Activated CD4-positive, alpha-beta T cell treated with anti-CD3 and anti-CD28 coated beads, Interleukin-2, amount 50 U/mL, for 24 hours (primary cell): Measurements from ENCODE around the gene KLF2.
"Not testable (repeated sequence)": the region's sequence is repeated elsewhere in the genome, so short reads cannot be mapped to it uniquely, and the experiment has no call there.

Experiments used
- DNase-seq, 2 donors: peaks; one replicate each; pipeline ENCODE4 v3.0.0-alpha.2; 2020; ENCODE audit warnings: low read depth in 1 of 2, low spot score in 1 of 2

The KLF2 gene

DNA sequence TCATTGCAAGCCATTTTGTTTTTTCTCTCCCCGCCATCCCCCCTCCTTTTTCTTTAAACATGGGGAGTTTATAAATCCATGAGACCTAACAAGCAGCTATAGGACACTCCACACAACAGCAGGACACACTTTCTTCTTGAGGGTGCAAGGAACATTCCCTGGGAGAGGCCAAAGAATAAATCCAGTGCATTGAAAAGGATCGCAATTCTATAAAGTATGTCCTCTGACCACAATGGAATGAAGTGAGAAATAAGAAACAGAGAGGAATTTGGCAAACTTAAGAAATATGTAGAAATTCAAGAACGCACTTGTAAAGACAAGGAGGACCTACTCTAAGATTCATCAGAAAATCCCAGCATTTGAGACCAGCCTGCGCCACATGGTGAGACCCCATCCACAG is 11.9 kb downstream of the KLF2 start:
- no peak for DNase-seq

DNA sequence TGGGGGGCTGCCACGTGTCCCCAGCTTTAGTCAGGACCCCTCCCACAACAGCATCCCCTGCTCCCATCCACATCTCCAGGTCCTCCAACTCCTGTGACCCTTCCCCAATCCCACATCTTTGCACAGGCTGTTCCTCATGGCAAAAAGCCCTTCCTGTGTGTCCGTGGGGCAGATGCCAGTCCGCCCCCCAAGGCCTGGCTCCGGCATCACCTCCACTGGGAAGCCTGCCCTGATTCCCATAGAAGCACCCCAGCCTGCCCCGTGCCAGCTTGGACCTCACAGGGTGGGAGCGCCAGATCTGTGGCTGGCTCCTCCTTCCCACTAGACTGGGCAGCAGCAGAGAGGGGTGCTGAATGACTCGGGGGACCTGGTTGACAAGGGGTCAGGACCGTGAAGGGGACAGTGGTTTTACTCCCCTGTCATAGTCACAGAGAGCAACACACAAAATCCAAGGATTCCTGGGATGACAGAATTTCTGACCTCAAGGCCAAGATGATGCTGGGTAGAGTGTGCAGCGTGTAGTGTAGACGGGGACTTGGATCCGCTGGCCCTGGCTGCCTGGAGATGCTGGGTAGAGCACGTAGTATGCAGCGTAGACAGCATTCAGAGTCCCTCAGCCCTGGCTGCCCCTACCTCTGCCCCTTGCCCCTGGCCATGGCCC is 13.3 kb downstream of the KLF2 start:
- DNase-seq: no peak

DNA sequence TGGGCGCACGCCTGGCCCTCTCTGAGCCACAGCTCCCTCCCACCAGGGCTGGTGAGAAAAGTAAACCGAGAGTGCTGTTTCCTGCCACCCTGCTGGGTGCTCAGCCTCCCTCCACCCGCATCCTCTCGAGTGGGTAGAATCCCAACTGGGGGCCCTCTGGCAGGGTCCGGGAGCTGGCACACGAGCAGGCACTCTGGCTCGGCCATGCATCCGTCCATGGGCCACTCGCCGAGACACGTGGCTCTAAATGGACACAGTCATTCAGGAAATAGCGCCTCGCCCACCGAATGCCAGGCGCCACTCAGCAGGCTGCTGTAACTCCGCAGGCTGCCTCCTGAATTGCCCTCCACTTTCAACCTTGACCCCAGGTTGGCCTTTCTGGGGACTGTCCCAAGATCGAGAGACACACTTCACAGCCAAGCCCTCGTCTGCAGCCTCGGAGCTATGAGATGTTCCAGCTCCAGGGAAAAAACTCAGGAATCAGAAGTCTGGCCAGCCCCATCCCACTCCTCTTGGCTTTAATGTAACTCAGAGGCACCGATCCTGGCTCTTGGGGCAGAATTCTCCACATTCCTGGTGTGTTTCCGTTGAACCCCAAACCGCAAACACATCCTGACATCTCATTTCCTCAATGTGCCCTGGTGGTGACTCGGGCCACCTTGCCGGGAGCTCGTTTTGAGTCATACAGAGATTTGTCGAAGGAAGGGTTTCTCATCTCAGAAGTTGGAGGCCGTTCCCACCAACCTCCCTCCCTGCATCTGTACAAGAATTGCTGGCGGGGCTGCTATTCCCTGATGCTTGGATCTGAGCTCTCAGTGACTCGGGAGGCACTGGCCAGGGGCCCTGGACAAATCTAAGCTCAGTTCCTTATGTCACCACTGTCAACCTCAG is 14.1 kb downstream of the KLF2 start:
- DNase-seq: peak in 1 of 2 donors; percentile 60

DNA sequence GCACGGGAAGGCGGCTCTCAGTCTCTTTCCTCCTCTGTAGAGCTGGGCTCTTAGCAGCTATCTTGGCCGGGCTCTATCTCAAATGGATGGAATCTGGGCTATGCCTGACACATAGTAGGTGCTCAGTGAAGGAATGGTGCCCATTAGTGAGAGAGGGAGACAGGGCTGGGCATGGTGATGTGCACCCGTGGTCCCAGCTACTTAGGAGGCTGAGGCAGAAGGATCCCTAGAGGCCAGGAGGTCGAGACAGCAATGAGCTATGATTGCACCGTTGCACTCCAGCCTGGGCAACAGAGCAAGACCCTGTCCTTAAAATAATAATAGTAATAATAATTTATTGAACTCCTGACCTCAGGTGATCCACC is 14.7 kb downstream of the KLF2 start:
- DNase-seq: no peak

DNA sequence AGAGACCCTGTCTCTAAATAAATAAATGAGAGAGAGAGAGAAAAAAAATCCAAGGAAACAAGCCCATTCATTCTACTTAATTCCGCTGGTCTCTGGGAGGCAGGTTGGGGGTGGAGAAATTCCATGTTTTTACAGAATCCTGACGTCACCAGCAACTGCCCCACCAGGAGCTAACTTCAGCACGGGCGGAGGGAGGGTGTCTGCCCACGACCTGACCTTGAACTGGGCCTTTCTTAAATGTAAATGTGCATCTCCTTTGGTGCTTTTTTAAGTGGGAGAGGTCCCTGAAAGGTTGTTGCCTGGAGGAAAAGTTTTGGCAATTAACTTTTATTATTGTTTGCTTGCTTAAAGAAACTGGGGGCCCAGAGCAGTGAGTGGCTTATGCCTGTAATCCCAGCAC is 15.5 kb downstream of the KLF2 start:
- DNase-seq: no peak

DNA sequence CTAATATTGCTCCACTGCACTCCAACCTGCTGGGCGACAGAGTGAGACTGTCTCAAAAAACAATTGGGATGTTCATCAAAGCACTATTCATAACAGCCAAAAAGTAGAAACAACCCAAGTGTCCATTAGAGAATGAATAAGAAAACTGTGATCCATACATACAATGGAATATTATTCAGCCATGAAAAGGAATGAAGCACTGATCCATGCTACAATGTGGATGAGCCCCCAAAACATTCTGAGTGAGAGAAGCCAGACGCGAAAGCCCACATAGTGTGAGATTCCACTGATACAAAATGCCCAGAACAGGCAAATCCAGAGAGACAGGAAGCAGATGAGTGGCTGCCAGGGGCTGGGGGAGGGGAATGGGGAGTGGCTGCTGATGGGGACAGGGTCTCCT is 16.0 kb downstream of the KLF2 start:
- DNase-seq: no peak

DNA sequence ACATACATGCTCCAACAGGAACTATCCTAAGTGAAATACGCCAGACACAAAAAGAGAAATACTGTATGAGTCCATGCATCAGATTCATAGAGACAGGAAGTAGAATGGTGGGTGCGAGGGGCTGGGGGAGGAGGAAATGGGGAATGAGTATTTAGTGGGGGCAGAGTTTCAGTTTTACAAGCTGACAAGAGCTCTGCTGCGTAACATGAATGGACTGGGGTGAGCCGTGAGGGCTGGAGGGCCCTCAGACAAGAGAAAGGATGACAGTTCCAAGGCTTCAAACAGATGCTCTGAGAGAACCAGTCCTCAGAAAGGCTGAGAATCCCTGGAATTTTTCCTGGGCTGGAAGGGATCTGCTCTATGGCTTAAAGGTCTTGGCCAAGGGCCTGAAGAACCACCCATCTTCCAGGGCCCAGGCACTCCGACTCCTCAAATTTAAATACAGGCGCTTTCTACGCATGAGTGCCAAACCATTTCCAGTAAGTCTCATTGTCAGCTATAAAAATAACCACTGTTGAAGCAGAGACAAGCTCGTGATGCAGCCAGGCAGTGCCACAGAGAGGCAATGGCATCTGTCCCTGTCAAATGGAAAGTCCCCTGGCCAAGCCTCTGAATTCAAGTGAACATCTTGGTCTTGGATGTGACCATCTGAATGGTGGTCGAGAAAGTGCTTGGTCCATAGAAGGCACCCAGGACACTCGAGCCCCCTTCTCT is 17.5 kb downstream of the KLF2 start:
- DNase-seq: no peak

DNA sequence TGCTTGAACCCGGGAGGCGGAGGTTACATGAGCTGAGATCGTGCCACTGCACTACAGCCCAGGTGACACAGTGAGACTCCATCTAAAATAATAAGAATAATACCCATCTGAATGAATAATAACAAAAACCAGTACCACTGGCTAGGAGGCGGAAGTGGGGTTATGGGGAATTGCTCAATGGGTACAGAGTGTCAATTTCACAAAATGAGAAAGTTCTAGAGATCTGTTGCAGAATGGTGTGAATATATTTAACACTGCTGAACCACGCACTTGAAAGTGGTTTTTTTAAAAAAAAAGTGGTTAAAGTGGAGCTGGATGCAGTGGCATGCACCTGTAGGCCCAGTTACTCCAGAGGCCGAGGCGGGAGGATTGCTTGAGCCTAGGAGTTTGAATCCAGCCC is 18.5 kb downstream of the KLF2 start:
- DNase-seq: no peak

DNA sequence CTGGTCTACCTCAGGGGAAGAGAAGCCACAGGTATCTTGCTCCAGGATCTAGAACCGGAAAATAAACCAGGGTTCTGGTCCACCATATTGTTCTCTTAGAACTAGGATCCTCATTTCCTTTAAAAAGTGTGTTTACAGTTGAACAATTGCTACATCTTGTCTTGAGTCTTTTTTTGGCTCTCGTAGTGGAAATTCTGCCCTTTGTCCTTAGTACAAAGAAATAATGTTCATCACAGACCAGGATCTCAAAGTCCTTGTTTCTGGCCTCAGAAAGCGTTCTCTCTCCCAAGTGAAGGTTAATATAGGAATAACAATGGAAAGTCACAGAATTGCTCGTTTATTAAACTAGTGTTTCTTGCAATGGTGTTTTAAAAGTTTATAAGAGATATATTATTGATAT is 20.8 kb downstream of the KLF2 start:
- no peak for DNase-seq

DNA sequence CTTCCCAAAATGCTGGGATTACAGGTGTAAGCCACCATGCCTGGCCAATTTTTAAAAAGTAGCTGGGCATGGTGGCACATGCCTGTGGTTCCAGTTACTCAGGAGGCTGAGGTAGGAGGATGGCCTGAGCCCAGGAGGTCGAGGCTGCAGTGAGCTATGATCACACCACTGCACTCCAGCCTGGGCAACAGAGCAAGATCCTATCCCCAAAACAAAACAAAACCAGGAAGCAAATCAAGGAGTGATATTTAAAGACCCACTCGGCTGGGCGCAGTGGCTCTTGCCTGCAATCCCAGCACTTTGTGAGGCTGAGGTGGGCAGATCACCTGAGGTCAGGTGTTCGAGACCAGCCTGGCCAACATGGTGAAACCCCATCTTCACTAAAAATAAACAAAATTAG is 22.5 kb downstream of the KLF2 start:
- not testable (repeated sequence) for DNase-seq

DNA sequence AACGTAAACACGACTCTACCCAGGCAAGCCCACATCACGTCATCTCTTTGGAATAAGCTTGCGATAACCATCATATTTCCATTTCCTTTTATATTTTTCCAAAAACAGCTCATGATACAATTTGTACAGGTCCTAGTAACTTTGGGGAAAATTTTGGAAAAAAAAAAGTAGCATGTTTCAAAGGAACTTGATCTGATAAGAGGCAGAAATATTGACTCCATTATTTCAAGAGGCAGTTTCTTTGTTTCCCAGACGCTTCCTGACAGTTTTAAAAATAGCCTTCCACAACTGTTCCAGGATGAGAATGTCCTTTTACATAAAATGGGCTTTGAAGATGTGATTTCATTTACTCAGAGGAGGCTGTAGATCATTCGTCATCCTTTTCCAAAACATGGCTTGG is 23.1 kb downstream of the KLF2 start:
- DNase-seq: no peak

DNA sequence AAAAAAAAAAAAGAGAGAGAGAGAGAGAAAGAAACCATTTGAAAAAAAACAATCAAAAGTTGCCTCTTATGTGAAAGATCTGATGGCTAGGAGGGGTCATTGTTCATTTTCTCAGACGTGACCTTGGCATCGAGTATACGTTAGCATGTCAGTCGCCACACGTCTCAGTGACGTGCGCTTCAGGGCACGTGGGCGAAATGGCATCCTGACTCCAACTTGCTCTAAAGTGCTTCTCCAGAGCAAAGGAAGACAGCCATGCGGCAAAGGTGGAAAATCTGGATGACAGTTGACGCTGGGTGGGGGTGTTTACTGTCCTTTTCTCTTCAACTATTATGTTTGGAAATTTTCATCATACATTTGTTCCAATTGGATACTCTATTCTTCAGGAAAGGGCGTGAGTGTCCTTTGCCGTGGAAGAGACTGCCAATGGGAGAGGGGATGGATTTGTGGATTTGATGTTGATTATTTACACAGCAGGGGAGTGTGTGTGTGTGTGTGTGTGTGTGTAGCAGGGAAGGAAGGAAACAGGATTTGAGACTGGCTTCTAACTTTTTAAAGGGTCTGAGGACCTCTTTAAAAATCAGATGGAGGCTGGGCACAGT is 25.0 kb downstream of the KLF2 start:
- DNase-seq: no peak

DNA sequence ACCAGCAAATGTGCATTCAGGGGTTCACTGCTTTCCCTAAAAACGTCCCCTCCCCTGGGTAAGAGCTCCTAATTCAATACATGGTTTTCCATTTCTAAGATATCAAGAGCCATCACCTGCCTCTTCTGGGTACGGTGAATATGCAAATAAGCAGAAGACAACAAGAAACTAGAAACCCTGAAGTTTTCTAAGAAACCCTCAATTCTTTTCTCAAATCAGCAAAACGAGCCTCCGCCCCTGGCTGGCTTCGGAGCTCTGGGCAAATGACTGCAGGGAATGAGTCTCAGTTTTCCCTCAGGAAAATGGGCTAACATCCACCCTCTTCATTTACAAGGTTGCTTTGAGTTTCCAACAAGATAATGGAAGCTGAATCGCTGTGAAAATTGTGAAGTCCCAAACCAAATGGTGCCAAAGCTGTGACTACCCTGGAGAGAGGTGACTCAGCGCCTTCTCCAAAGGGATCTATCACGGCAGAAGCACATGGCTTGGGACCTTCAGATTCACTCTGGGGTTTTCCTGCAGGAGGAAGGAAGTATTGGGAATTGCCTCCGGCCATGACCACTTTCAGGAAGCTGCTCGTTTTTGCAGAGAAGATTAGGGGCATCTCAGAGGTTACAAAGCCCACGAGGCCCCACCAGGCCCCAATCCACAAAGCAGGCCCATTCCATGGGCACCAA is 26.6 kb downstream of the KLF2 start:
- no peak for DNase-seq

DNA sequence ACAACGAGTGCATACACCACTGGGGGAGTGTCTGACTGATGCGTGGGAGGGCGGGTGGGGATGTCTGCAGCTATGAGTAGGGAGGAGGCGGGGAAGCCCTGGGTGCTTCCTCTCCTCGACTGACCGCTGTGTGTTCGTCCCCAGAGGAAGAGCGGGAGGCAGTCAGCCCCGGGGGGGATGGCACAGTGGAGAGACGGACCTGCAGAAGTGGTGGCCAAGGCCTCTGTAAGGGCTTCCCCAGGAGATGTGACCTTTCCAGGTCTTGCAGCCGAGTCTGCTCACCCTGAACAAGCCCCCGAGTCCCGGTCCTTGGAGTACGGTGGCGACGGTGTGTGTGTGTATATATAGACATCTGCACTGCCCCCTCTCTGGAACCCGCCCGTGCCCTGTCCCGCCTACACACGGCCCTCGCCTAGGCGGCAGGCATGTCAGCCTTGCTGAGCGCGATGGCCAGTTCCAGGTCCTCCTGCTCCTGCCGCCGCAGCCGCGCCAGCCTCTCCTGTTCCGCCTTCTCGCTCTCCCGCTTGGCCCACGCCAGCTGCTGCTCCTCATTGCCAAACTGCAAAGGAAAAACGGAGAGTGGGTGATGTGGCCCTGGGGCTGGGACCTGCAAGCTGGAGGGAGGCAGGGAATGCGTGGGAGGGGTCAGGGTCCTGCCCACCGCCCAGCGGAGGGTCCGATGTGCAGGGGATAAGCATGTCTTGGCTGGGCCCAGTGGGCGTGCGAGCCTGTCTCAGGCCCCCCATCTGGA is 30.8 kb downstream of the KLF2 start:
- DNase-seq: no peak

DNA sequence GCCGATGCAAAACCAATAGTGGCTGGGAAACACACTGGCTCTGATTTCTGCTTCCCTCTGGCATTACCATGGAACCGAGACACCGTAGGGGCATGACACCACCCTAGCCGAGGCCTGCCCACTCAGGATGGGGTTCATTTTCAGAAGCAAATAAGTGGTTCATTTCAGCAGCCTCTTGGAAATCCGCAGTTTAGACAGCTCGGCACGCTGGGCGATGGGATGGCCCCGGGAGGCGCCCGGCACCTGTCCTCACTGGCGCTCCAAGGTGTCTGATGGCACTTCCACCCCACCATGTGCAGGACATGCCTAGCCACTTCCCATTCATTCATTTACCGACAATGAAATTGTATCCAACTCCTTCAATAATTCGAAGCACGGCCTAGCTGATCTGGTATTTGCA is 33.8 kb downstream of the KLF2 start:
- DNase-seq: no peak

DNA sequence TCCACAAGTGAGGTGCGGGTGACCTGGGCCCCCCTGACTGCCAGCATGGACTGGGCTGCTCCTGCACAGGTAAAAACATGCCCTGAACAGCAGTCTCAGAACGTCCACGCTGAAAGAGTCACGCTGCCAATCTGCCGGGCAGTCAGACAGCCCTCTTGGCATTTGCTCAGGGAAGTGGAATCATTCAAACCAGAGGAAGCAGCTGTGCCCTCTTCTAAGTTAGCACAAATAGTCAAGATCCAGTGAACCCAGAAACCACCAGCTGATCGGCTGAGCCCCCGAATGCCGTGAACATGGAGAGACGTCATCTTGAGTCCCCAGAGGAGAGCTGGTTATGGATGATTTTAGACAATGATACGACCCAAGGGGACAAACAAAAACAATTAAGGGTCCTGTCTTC is 34.4 kb downstream of the KLF2 start:
- DNase-seq: no peak

DNA sequence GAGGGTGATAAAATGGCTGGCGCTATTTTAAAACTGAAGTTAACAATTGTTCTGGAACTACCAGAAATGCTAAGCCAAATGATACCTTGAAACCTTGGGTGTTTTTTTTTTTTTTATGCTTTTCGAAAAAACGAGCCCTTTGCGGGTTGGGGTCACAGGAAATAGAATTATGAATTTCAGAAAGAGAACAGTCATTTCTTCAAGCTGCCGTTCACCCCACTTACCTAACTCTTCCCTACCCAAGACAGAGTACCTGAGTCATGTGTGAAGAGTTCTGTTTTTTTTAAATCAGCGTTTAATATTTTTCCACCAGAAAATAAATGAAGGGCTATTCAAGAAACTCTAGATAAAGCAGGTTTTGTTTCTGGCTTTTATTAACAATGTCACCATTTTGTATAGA is 35.3 kb downstream of the KLF2 start:
- DNase-seq: no peak

DNA sequence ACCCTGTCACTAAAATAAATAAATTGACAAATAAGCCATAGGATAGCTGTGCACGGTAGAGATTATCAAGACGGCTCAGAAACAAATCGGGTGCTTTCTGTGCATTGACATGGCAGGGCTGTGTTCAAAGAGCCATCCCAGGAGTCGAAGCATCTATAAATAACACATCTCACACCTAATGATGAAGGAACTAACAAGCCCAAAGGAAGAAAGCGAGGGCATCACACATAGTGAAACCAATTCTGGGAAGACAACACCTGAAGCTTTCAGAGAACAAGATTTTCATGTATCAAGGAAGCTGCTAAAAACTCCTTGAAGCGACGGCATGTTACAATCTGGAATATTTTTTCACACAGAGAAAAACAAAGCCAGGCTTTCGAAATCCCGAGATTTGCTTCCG is 36.1 kb downstream of the KLF2 start:
- no peak for DNase-seq

DNA sequence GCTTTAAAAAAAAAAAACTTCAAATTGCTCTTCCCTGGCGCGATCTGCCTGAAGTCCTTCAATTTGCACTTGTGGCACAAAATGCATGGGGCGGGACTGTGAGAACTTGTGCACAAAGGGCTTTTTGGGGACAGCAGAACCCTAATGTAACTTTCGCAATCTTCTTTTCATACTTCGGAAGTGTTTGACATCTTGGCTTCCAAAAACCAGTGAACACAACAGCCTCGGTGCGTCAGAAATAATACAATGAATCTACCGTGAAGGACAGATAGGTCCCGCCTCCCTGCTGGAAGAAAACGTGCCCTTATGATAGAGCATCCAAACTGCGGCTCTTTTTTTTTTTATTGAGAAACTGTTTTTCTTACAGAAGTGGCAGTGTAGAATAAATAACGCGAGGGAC is 36.6 kb downstream of the KLF2 start:
- no peak for DNase-seq

DNA sequence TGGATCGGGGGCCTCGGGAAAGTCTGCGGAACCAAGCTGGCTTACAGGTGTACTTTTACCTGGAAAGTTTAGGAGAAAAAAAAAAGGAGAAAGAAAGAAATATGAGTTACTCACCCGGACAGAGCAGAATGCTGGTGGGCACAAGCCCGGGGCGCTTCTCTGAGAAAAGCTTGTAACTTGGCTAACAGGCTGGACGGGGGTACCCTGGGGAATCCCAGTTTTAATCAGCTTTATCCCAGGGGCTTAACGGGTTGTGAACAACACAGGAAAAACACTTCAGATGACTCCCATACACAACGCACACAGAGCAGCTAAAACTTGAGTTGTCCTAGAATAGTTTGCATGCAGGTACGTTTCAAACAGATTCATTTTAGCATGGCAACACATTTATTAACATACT is 37.3 kb downstream of the KLF2 start:
- DNase-seq: no peak
